H9 (cell line): ENCODE data around the gene KDSR. TPM values are rescaled to one million over a fixed set of nuclear protein-coding genes. Genes with fewer than 3 reads are reported as not detected.
A peak's percentile ranks its signal among the peaks of the same experiment; 100 is the strongest.

Experiments
- DNase-seq: peaks from one replicate; pipeline ENCODE4 v3.0.0-alpha.2; 2017
- H2AFZ ChIP-seq: one replicate; pipeline ENCODE4 v1.6.1; 2013; ENCODE audit warnings: mild to moderate bottlenecking, low read length, control low read depth, moderate library complexity
- H2AK5ac ChIP-seq: 2 replicates; pipeline ENCODE4 v1.6.1; 2013; ENCODE audit warnings: low read length, control low read depth, mixed read lengths; ENCODE audit not compliant: insufficient read length
- H2BK120ac ChIP-seq: one replicate; pipeline ENCODE4 v1.6.1; 2013; ENCODE audit warnings: low read depth, mild to moderate bottlenecking, low read length, control low read depth, inconsistent platforms; ENCODE audit not compliant: poor library complexity, severe bottlenecking
- H2BK12ac ChIP-seq: 2 replicates; pipeline ENCODE4 v1.6.1; 2013; ENCODE audit warnings: low read length, control low read depth, mixed read lengths, low read depth; ENCODE audit not compliant: insufficient read length
- H2BK15ac ChIP-seq: 2 replicates; pipeline ENCODE4 v1.6.1; 2013; ENCODE audit warnings: low read depth, low read length, control low read depth
- H2BK20ac ChIP-seq: one replicate; pipeline ENCODE4 v1.6.1; 2013; ENCODE audit warnings: low read depth, mild to moderate bottlenecking, low read length, control low read depth, inconsistent platforms; ENCODE audit not compliant: poor library complexity, severe bottlenecking
- H2BK5ac ChIP-seq: 2 replicates; pipeline ENCODE4 v1.6.1; 2013; ENCODE audit warnings: low read length, control low read depth, mixed read lengths; ENCODE audit not compliant: insufficient read length
- H3K14ac ChIP-seq: 2 replicates; pipeline ENCODE4 v1.6.1; 2013; ENCODE audit warnings: low read length, control low read depth; ENCODE audit not compliant: insufficient read depth
- H3K18ac ChIP-seq: 2 replicates; pipeline ENCODE4 v1.6.1; 2013; ENCODE audit warnings: low read depth, mild to moderate bottlenecking, mixed read lengths, low read length, control low read depth; ENCODE audit not compliant: insufficient read length
- H3K23ac ChIP-seq: 2 replicates; pipeline ENCODE4 v1.6.1; 2013; ENCODE audit warnings: low read length, control low read depth, mixed read lengths, low read depth; ENCODE audit not compliant: insufficient read length
- H3K23me2 ChIP-seq: 2 replicates; pipeline ENCODE4 v1.6.1; 2013; ENCODE audit warnings: low read depth, mild to moderate bottlenecking, mixed read lengths, low read length, control low read depth; ENCODE audit not compliant: insufficient read length, poor library complexity, severe bottlenecking
- H3K27ac ChIP-seq: 2 replicates; pipeline ENCODE4 v1.5.1; 2013; ENCODE audit warnings: low read length, control low read depth, mixed read lengths, low read depth; ENCODE audit not compliant: insufficient read length
- H3K27me3 ChIP-seq: 2 replicates; pipeline ENCODE4 v1.6.1; 2013; ENCODE audit warnings: low read length, control low read depth, inconsistent platforms; ENCODE audit not compliant: insufficient read depth
- H3K4ac ChIP-seq: 2 replicates; pipeline ENCODE4 v1.6.1; 2013; ENCODE audit warnings: low read depth, mild to moderate bottlenecking, control low read depth, inconsistent platforms, low read length, moderate library complexity
- H3K4me1 ChIP-seq: 2 replicates; pipeline ENCODE4 v1.6.1; 2013; ENCODE audit warnings: low read length, control low read depth, inconsistent platforms; ENCODE audit not compliant: insufficient read depth
- H3K4me2 ChIP-seq: 2 replicates; pipeline ENCODE4 v1.6.1; 2013; ENCODE audit warnings: low read length, control low read depth, mixed read lengths; ENCODE audit not compliant: insufficient read length, insufficient read depth
- H3K56ac ChIP-seq: 2 replicates; pipeline ENCODE4 v1.6.1; 2013; ENCODE audit warnings: low read depth, mild to moderate bottlenecking, mixed read lengths, low read length, control low read depth; ENCODE audit not compliant: insufficient read length
- H3K79me1 ChIP-seq: 2 replicates; pipeline ENCODE4 v1.6.1; 2013; ENCODE audit warnings: low read depth, mild to moderate bottlenecking, moderate library complexity, low read length, control low read depth, inconsistent platforms; ENCODE audit not compliant: insufficient read depth, poor library complexity, severe bottlenecking
- H3K79me2 ChIP-seq: 2 replicates; pipeline ENCODE4 v1.6.1; 2013; ENCODE audit warnings: low read length, control low read depth, inconsistent platforms; ENCODE audit not compliant: insufficient read depth
- H3K9ac ChIP-seq: 2 replicates; pipeline ENCODE4 v1.6.1; 2013; ENCODE audit warnings: low read length, control low read depth, mixed read lengths; ENCODE audit not compliant: insufficient read length; ENCODE audit errors: extremely low read depth
- H3K9me3 ChIP-seq: one replicate; pipeline ENCODE4 v1.6.1; 2013; ENCODE audit warnings: low read depth, low read length, inconsistent platforms; ENCODE audit not compliant: control insufficient read depth
- H3T11ph ChIP-seq: one replicate; pipeline ENCODE4 v1.6.1; 2013; ENCODE audit warnings: mild to moderate bottlenecking, low read length, control low read depth, inconsistent platforms
- H4K20me1 ChIP-seq: one replicate; pipeline ENCODE4 v1.6.1; 2013; ENCODE audit not compliant: control insufficient read depth, insufficient read length, insufficient read depth
- H4K5ac ChIP-seq: 2 replicates; pipeline ENCODE4 v1.6.1; 2013; ENCODE audit warnings: low read depth, mild to moderate bottlenecking, mixed read lengths, low read length, control low read depth; ENCODE audit not compliant: insufficient read length
- H4K8ac ChIP-seq: replicated peaks from 2 replicates; pipeline ENCODE4 v1.6.1; 2013; ENCODE audit warnings: low read length, control low read depth, mixed read lengths, low read depth; ENCODE audit not compliant: insufficient read length
- H4K91ac ChIP-seq: 2 replicates; pipeline ENCODE4 v1.6.1; 2013; ENCODE audit warnings: low read depth, mild to moderate bottlenecking, moderate library complexity, mixed read lengths, low read length, control low read depth; ENCODE audit not compliant: insufficient read length
- H3K27ac Mint-ChIP-seq, 3 experiments: 2 replicates in 2 of 3; 3 replicates in 1 of 3; pipeline ENCODE4 v1.8.0; 2020 to 2021; ENCODE audit warnings: mixed read lengths in 3 of 3, mild to moderate bottlenecking in 1 of 3, moderate library complexity in 1 of 3
- H3K27me3 Mint-ChIP-seq: 2 replicates; pipeline ENCODE4 v1.8.0; 2021; ENCODE audit warnings: low read depth, mild to moderate bottlenecking, moderate library complexity, mixed read lengths
- H3K36me3 Mint-ChIP-seq, 3 experiments: 2 replicates in 2 of 3; 3 replicates in 1 of 3; pipeline ENCODE4 v1.8.0; 2020 to 2021; ENCODE audit warnings: low read depth in 3 of 3, mixed read lengths in 3 of 3; ENCODE audit not compliant: insufficient read depth in 1 of 3
- H3K4me1 Mint-ChIP-seq, 2 experiments: 2 replicates each; pipeline ENCODE4 v1.8.0; 2020; ENCODE audit warnings: mixed read lengths in 2 of 2
- H3K4me3 Mint-ChIP-seq, 2 experiments: 2 replicates in 1 of 2; 3 replicates in 1 of 2; pipeline ENCODE4 v1.8.0; 2020 to 2021; ENCODE audit warnings: mild to moderate bottlenecking in 2 of 2, mixed read lengths in 2 of 2, moderate library complexity in 1 of 2
- H3K9me3 Mint-ChIP-seq, 2 experiments: 2 replicates in 1 of 2; 3 replicates in 1 of 2; pipeline ENCODE4 v1.8.0; 2020; ENCODE audit warnings: mild to moderate bottlenecking in 2 of 2, mixed read lengths in 2 of 2, moderate library complexity in 1 of 2
- CTCF ChIP-seq: fragments of 200-600 bp; sonication (generic); conservative IDR thresholded peaks from 3 replicates; pipeline ENCODE4 v1.8.0; 2021; ENCODE audit warnings: antibody characterized with exemption, mild to moderate bottlenecking
- WGBS: extraction: QIAGEN DNeasy Blood & Tissue Kit; methylation state at CpG from one replicate; pipeline ENCODE4 v1.1.7; 2013; ENCODE audit warnings: missing lambda C conversion rate, low lambda C conversion rate, mixed read lengths; ENCODE audit not compliant: insufficient read length; ENCODE audit errors: extremely low coverage; 5-methylcytosine and 5-hydroxymethylcytosine counted together
- total RNA-seq: library from RNA; stranded (reverse); gene quantifications from 2 replicates; pipeline ENCODE4 v1.2.1, GENCODE V29; 2021

KDSR gene
- total RNA-seq, 1 experiment from 2014 or later, result 58.5 TPM

- Histone ChIP-seq H2BK5ac (no peak overlapping the region), H2BK20ac (no peak overlapping the region), H3K27me3 (peaks cover 10% of the 10 kb centered on the region; the same call in 1 of the 2 replicates), H4K20me1 (no peaks in the 10 kb centered on the region), H3K79me2 (no peaks in the 10 kb centered on the region; the same call in 1 of the 2 replicates), H3K27ac (no peak overlapping the region), H3K4me1 (0 out of 2 replicates have a peak, but pooled peaks cover 2% of the 10 kb centered on the region), H3K23ac (no peak overlapping the region), H3K9ac (no peak overlapping the region), H2BK120ac (no peak overlapping the region), H4K91ac (no peak overlapping the region), H2BK15ac (no peak overlapping the region), H2AFZ (no peak overlapping the region), H4K8ac (no peak overlapping the region), H4K5ac (no peak overlapping the region), H3K9me3 (no peaks in the 10 kb centered on the region), H3K56ac (no peak overlapping the region), H3K23me2 (peaks cover 19% of the 10 kb centered on the region), H3K4ac (no peak overlapping the region), H3K18ac (no peak overlapping the region), H3K79me1 (no peaks in the 10 kb centered on the region), H2AK5ac (no peak overlapping the region), H3T11ph (no peak overlapping the region), H3K4me2 (peak overlapping the region; percentile 85), H3K14ac (no peak overlapping the region), H2BK12ac (no peak overlapping the region)
- no peaks in the 10 kb centered on the region; a peak in 1 of 5 replicates for H3K9me3 Mint-ChIP-seq
- peaks cover 21 to 33% of the 10 kb centered on the region in 2 experiments for H3K4me1 Mint-ChIP-seq
- no CpG with 5 or more reads among the region's 8 CpGs for WGBS
- no peak overlapping the region; a peak in 2 of 7 replicates for H3K27ac Mint-ChIP-seq
- DNase-seq, result no peak
- H3K4me3 Mint-ChIP-seq, result peak overlapping the region; percentile 76 to 95
- no peak for TF ChIP-seq CTCF
- peaks cover 58% of the 10 kb centered on the region for H3K27me3 Mint-ChIP-seq
- H3K36me3 Mint-ChIP-seq, result no peaks in the 10 kb centered on the region; a peak in 1 of 7 replicates
Measured at GRCh38 chr18:63318889-63319382, 48.1 kb downstream of the KDSR start.
